HepG2 (cell line): ENCODE measurements around the gene DRAM1. TPM values are rescaled to one million over a fixed set of nuclear protein-coding genes. Genes with fewer than 3 reads are reported as not detected.

Experiments used
- ATAC-seq: fragments of 200-7000 bp; cut with Tn5 transposase; 3 replicates; pipeline ENCODE4 v1.9.1; 2020; ENCODE audit warnings: mild to moderate bottlenecking, moderate library complexity
- BruUV-seq: library from RNA; stranded (reverse); fragments of 400-500 nt; replicated peaks from 2 replicates; lab custom pipeline; 2021; lab: Mats Ljungman, UMichigan
- CTCF ChIA-PET: fragments of 300-600 bp; formaldehyde crosslinking; extraction: SDS; loops from one replicate; lab custom pipeline; 2021; ENCODE audit warnings: low total read pairs, inconsistent platforms, low intra/inter-chr PET ratio; lab: Yijun Ruan, JAX
- POLR2A ChIA-PET: fragments of 350-600 bp; sonication (Branson Sonifier 250); formaldehyde crosslinking; loops from one replicate; lab custom pipeline; 2020; ENCODE audit warnings: antibody characterized with exemption, inconsistent platforms; lab: Yijun Ruan, JAX
- DNase-seq: peaks from one replicate; pipeline ENCODE4 v3.0.0-alpha.2; 2015; ENCODE audit warnings: low spot score
- FAIRE-seq: peaks from 3 replicates; lab custom pipeline; 2011; peaks lifted over from hg19 to GRCh38; lab: Jason Lieb, UNC
- H2AFZ ChIP-seq: one replicate; pipeline ENCODE4 v1.6.1; 2011; ENCODE audit warnings: low read length, inconsistent platforms
- H3K27ac ChIP-seq: fragments of 300-600 bp; 3 replicates; pipeline ENCODE4 v1.8.0; 2011; ENCODE audit warnings: mixed run types, mild to moderate bottlenecking, mixed read lengths, low read length, inconsistent platforms; ENCODE audit not compliant: insufficient read depth; ENCODE audit errors: extremely low read length
- H3K27me3 ChIP-seq, 2 experiments: fragments of 200-600 bp in 1 of 2; 2 replicates in 1 of 2; 3 replicates in 1 of 2; pipeline versions ENCODE4 v1.6.0 to v1.8.0; 2011; ENCODE audit warnings: low read length in 2 of 2, mild to moderate bottlenecking in 2 of 2, moderate library complexity in 2 of 2, inconsistent platforms in 1 of 2; ENCODE audit not compliant: insufficient read depth in 2 of 2, control insufficient read depth in 1 of 2
- H3K36me3 ChIP-seq, 2 experiments: fragments of 200-600 bp in 1 of 2; replicated peaks in 1 of 2; 2 replicates in 1 of 2; 3 replicates in 1 of 2; pipeline versions ENCODE4 v1.5.1 to v1.8.0; 2011; ENCODE audit warnings: low read length in 2 of 2, inconsistent platforms in 1 of 2; ENCODE audit not compliant: insufficient read depth in 2 of 2, control insufficient read depth in 1 of 2
- H3K4me1 ChIP-seq: 2 replicates; pipeline ENCODE4 v1.5.1; 2012; ENCODE audit warnings: low read length, inconsistent platforms; ENCODE audit not compliant: insufficient read depth
- H3K4me2 ChIP-seq: 2 replicates; pipeline ENCODE4 v1.6.0; 2011; ENCODE audit warnings: low read depth, low read length, inconsistent platforms
- H3K4me3 ChIP-seq, 3 experiments: fragments of 200-600 bp in 1 of 3; sonication (generic), shearing (Covaris generic) in 1 of 3; replicated peaks in 1 of 3; 2 replicates each; pipeline ENCODE4 v1.5.1; 2011 to 2016; ENCODE audit warnings: low read length in 3 of 3, inconsistent platforms in 2 of 3, low read depth in 2 of 3, mild to moderate bottlenecking in 2 of 3, control low read depth in 1 of 3, mixed read lengths in 1 of 3; ENCODE audit not compliant: insufficient read depth in 1 of 3
- H3K79me2 ChIP-seq: one replicate; pipeline ENCODE4 v1.6.1; 2011; ENCODE audit warnings: low read length, inconsistent platforms; ENCODE audit not compliant: insufficient read depth
- H3K9ac ChIP-seq: 2 replicates; pipeline ENCODE4 v1.6.0; 2011; ENCODE audit warnings: mild to moderate bottlenecking, low read depth, low read length, inconsistent platforms; ENCODE audit not compliant: insufficient read depth
- H3K9me3 ChIP-seq: 2 replicates; pipeline ENCODE4 v1.5.1; 2012; ENCODE audit warnings: mild to moderate bottlenecking, low read length
- H4K20me1 ChIP-seq: 2 replicates; pipeline ENCODE4 v1.6.0; 2011; ENCODE audit warnings: inconsistent platforms, mild to moderate bottlenecking, low read length, moderate library complexity; ENCODE audit not compliant: insufficient read depth
- MLLT10 ChIP-seq: sonication (generic); formaldehyde crosslinking; IDR thresholded peaks from 2 replicates; pipeline ENCODE4 v1.4.0; 2020; ENCODE audit warnings: missing genetic modification reagents
- MYPOP ChIP-seq: sonication (generic); formaldehyde crosslinking; IDR thresholded peaks from 2 replicates; pipeline ENCODE4 v1.8.1; 2023; ENCODE audit warnings: mild to moderate bottlenecking, moderate library complexity, missing genetic modification reagents
- RELA ChIP-seq: sonication (generic); formaldehyde crosslinking; IDR thresholded peaks from 2 replicates; pipeline ENCODE4 v1.4.0; 2020; ENCODE audit warnings: missing genetic modification reagents
- SAFB2 ChIP-seq: sonication (generic); formaldehyde crosslinking; IDR thresholded peaks from 2 replicates; pipeline ENCODE4 v1.5.1; 2020; ENCODE audit warnings: missing genetic modification reagents, low read depth, mild to moderate bottlenecking, borderline replicate concordance
- TEAD2 ChIP-seq: sonication (generic); formaldehyde crosslinking; IDR thresholded peaks from 2 replicates; pipeline ENCODE4 v1.9.0; 2021; ENCODE audit warnings: missing genetic modification reagents
- ZFP36L1 ChIP-seq: sonication (generic); formaldehyde crosslinking; IDR thresholded peaks from 2 replicates; pipeline ENCODE4 v1.8.0; 2022; ENCODE audit warnings: mild to moderate bottlenecking, missing genetic modification reagents, moderate library complexity
- ZNF704 ChIP-seq: sonication (generic); formaldehyde crosslinking; IDR thresholded peaks from 2 replicates; pipeline ENCODE4 v1.8.1; 2023; ENCODE audit warnings: mild to moderate bottlenecking, inconsistent platforms, moderate library complexity, missing genetic modification reagents, borderline replicate concordance
- ZNF780A ChIP-seq: sonication (generic); formaldehyde crosslinking; IDR thresholded peaks from 2 replicates; pipeline ENCODE4 v1.8.0; 2022; ENCODE audit warnings: mild to moderate bottlenecking, missing genetic modification reagents, moderate library complexity
- WGBS: methylation state at CpG from one replicate; pipeline ENCODE4 v1.1.6; 2017; ENCODE audit warnings: low lambda C conversion rate; 5-methylcytosine and 5-hydroxymethylcytosine counted together
- in situ Hi-C: cut with HindIII; loops from 2 replicates; pipeline ENCODE4 v1.10.0; 2017; ENCODE audit warnings: low pct_unique_long_range_greater_than_20kb; ENCODE audit not compliant: extremely low pct_ligation_motif_present
- intact Hi-C: fragments of 100-400 bp; cut with micrococcal nuclease; formaldehyde crosslinking; loops from one replicate; pipeline ENCODE4 v1.10.0; 2022; ENCODE audit not compliant: unreplicated experiment
- polyA plus RNA-seq, 8 experiments: library from polyadenylated mRNA; depleted of rRNA in 3 of 8; stranded (reverse) in 7 of 8; unstranded in 1 of 8; fragments of >200 nt; fragmentation: Illumina TruSeq in 4 of 8; extraction: Trizol in 4 of 8; gene quantifications; 2 replicates each; pipeline versions ENCODE4 v1.2.1 to v1.2.3, GENCODE V29; 2011 to 2016; ENCODE audit warnings: low read depth in 4 of 8, missing spikeins in 1 of 8, mixed read lengths in 1 of 8; ENCODE audit not compliant: insufficient read depth in 1 of 8
- total RNA-seq, 5 experiments: library from RNA; depleted of rRNA; stranded (reverse); fragments of >200 nt; fragmentation: Illumina TruSeq; extraction: Trizol; gene quantifications; 2 replicates each; pipeline ENCODE4 v1.2.3, GENCODE V29; 2016; ENCODE audit warnings: low read depth in 1 of 5
- TF ChIP-seq, protein P1 (sequence below): sonication (generic); formaldehyde crosslinking; IDR thresholded peaks from 2 replicates; pipeline ENCODE4 v1.4.0; 2020; ENCODE audit warnings: missing genetic modification reagents

DRAM1 gene
- total and polyA plus RNA-seq, 2 of the 13 experiments (the other 11 are each of a cell fraction or from before 2014, with no cell fraction given), result 20.9 to 32.6 TPM

GRCh38 chr12:101915841-101916240, 38.5 kb downstream of the DRAM1 start:
- no peak for DNase-seq
- H3K4me2 ChIP-seq, result no peak overlapping the region
- POLR2A ChIA-PET, result no interaction called here

More at GRCh38 chr12:101915841-101916240, 38.5 kb downstream of the DRAM1 start:
- CTCF ChIA-PET, result no interaction called here
- in situ Hi-C loops (no loop called here), intact Hi-C loops (no loop called here)
- BruUV-seq, result no TSS peak
- Histone ChIP-seq H3K27ac (no peak overlapping the region), H4K20me1 (no peaks in the 10 kb centered on the region), H3K9ac (no peak overlapping the region), H3K4me1 (peaks cover 14% of the 10 kb centered on the region), H3K27me3 (no peaks in the 10 kb centered on the region), H3K9me3 (no peaks in the 10 kb centered on the region), H3K4me3 (no peak overlapping the region), H3K36me3 (peaks cover 1 to 8% of the 10 kb centered on the region in 2 experiments; a peak in 1 of 5 replicates), H2AFZ (no peak overlapping the region), H3K79me2 (no peaks in the 10 kb centered on the region)
- FAIRE-seq (no peak), ATAC-seq (no peak)
- WGBS, result 85% methylated on average over 5 of the region's 5 CpGs
- no peak for TF ChIP-seq ZFP36L1
- TF ChIP-seq ZNF704 (CRISPR knock-in tag), result no peak
- TF ChIP-seq MYPOP (CRISPR knock-in tag), result no peak
- TF ChIP-seq SAFB2 (CRISPR knock-in tag), result no peak
- no peak for TF ChIP-seq TEAD2 (CRISPR knock-in tag)
- TF ChIP-seq RELA (CRISPR knock-in tag), result no peak
- TF ChIP-seq MLLT10 (CRISPR knock-in tag), result no peak
- TF ChIP-seq ZNF780A (CRISPR knock-in tag), result no peak
- TF ChIP-seq, protein P1, sequence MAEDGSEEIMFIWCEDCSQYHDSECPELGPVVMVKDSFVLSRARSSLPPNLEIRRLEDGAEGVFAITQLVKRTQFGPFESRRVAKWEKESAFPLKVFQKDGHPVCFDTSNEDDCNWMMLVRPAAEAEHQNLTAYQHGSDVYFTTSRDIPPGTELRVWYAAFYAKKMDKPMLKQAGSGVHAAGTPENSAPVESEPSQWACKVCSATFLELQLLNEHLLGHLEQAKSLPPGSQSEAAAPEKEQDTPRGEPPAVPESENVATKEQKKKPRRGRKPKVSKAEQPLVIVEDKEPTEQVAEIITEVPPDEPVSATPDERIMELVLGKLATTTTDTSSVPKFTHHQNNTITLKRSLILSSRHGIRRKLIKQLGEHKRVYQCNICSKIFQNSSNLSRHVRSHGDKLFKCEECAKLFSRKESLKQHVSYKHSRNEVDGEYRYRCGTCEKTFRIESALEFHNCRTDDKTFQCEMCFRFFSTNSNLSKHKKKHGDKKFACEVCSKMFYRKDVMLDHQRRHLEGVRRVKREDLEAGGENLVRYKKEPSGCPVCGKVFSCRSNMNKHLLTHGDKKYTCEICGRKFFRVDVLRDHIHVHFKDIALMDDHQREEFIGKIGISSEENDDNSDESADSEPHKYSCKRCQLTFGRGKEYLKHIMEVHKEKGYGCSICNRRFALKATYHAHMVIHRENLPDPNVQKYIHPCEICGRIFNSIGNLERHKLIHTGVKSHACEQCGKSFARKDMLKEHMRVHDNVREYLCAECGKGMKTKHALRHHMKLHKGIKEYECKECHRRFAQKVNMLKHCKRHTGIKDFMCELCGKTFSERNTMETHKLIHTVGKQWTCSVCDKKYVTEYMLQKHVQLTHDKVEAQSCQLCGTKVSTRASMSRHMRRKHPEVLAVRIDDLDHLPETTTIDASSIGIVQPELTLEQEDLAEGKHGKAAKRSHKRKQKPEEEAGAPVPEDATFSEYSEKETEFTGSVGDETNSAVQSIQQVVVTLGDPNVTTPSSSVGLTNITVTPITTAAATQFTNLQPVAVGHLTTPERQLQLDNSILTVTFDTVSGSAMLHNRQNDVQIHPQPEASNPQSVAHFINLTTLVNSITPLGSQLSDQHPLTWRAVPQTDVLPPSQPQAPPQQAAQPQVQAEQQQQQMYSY (CRISPR knock-in tag), result no peak
